ENCODE data around the gene UPB1. TPM values are rescaled to one million over a fixed set of nuclear protein-coding genes. Genes with fewer than 3 reads are reported as not detected.
"Not testable (repeated sequence)": the region's sequence is repeated elsewhere in the genome, so short reads cannot be mapped to it uniquely, and the experiment has no call there.

UPB1 gene
- total and polyA plus RNA-seq, 7 donors, result 0.28 to 0.83 (median 0.36) TPM; not detected in 4

DNA sequence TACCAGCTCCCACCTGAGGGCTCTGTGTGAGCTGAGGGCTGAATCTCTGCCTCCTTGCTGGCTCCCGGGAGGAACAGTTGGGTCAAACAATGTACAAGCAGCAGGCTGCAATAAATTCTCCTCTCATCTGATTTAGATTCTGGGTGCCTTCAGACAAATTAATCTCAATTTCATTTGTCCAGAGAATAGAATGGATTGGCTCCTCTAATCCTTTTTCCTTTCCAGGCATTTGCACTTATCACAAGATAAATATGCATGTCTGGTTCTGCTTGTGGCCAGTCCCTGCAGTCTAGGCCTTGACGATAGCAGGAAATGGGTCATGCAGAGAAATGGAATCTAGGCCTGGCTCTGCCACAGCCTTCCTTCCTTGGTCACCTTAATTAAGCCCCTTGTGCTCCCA, 28.7 kb downstream of the UPB1 start:
- Histone ChIP-seq H3K4me1 (peaks cover 0 to 8% (median 4%) of the 10 kb centered on the region in 4 donors), H3K36me3 (no peaks in the 10 kb centered on the region), H3K27ac (no peak overlapping the region), H3K27me3 (no peaks in the 10 kb centered on the region), H3K9me3 (no peaks in the 10 kb centered on the region), H3K4me3 (no peak overlapping the region)
- intact Hi-C loops (cut with DNase I), result loop anchor here (5.0 kb wide), 1 partner anchor 102 kb away; no protein-coding TSS in a partner anchor
- DNase-seq, result no peak
- 85 to 91% methylated on average over 2 of the region's 2 CpGs for WGBS, 2 donors
- TF ChIP-seq POLR2A (IDR thresholded peaks at IDR 0.05) (no peak), EP300 (IDR thresholded peaks at IDR 0.05) (no peak), POLR2AphosphoS5 (IDR thresholded peaks at IDR 0.05) (no peak)
- TF ChIP-seq, protein P1, sequence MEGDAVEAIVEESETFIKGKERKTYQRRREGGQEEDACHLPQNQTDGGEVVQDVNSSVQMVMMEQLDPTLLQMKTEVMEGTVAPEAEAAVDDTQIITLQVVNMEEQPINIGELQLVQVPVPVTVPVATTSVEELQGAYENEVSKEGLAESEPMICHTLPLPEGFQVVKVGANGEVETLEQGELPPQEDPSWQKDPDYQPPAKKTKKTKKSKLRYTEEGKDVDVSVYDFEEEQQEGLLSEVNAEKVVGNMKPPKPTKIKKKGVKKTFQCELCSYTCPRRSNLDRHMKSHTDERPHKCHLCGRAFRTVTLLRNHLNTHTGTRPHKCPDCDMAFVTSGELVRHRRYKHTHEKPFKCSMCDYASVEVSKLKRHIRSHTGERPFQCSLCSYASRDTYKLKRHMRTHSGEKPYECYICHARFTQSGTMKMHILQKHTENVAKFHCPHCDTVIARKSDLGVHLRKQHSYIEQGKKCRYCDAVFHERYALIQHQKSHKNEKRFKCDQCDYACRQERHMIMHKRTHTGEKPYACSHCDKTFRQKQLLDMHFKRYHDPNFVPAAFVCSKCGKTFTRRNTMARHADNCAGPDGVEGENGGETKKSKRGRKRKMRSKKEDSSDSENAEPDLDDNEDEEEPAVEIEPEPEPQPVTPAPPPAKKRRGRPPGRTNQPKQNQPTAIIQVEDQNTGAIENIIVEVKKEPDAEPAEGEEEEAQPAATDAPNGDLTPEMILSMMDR (IDR thresholded peaks at IDR 0.05), result no peak

DNA sequence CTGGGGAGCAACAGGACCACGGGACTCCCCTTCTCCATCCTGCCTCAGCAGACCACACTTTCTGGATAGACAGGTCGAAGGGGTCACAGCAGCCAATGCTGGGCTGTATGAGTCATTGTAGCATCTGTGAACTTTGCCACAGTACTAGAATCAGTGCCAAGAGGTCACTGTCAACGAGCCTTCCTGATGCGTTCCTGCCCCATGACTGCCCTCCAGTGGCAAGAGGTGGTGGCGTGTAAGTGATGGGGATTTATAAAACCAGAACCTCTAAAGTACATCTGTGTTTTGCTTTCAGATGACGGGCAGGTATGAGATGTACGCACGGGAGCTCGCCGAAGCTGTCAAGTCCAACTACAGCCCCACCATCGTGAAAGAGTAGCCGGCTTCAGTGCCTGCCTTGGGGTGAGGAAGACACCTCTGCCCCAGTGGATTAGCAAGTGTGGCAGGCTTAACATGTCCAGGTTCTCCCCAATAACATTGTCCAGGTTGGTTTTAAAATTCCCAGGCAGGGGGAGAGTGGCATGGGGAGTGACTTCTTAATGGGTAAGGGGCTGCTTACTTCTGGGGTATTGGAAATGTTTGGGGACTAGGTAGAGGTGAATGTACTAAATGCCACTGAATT, 30.4 kb downstream of the UPB1 start:
- H3K9me3 ChIP-seq, result no peaks in the 10 kb centered on the region
- no peaks in the 10 kb centered on the region for H3K27me3 ChIP-seq
- 2 to 12% methylated on average over 12 of the region's 12 CpGs for WGBS, 2 donors
- no peak overlapping the region for H3K4me3 ChIP-seq
- no peaks in the 10 kb centered on the region for H3K36me3 ChIP-seq
- no peak overlapping the region for H3K27ac ChIP-seq
- TF ChIP-seq, protein P1 (IDR thresholded peaks at IDR 0.05), result peak; percentile 50 to 84 (median 72)
- peak in 1 of 4 donors; percentile 13 for TF ChIP-seq POLR2AphosphoS5 (IDR thresholded peaks at IDR 0.05)
- TF ChIP-seq EP300 (IDR thresholded peaks at IDR 0.05), result no peak
- TF ChIP-seq POLR2A (IDR thresholded peaks at IDR 0.05), result no peak
- intact Hi-C loops (cut with DNase I), result loop anchor here (2.0 to 5.0 kb wide), 2 partner anchors 201 to 232 kb away; no protein-coding TSS in a partner anchor
- peak; percentile 80 for DNase-seq
- peaks cover 0 to 8% (median 4%) of the 10 kb centered on the region in 4 donors for H3K4me1 ChIP-seq

DNA sequence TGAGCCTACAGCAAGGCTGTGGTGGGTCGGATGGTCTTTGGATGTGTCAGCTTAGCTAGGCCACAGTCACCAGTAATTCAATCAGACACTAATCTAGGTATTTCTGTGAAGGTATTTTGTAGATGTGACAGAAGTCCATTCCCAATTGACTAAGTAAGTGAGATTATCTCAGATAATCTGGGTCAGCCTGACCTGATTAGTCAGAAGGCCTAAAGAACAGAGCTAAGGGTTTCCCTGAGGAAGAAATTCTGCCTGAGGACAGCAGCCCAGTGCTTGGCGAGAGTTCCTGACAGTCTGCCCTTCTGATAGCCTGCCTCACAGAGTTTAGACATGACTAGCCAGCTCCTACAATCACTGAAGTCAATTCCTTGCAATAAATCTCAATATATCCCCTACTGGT, 31.1 kb downstream of the UPB1 start:
- Histone ChIP-seq H3K4me3 (no peak overlapping the region), H3K4me1 (peaks cover 0 to 8% (median 4%) of the 10 kb centered on the region in 4 donors), H3K36me3 (no peaks in the 10 kb centered on the region), H3K27ac (no peak overlapping the region), H3K9me3 (no peaks in the 10 kb centered on the region), H3K27me3 (no peaks in the 10 kb centered on the region)
- no peak for TF ChIP-seq EP300 (IDR thresholded peaks at IDR 0.05)
- TF ChIP-seq POLR2A (IDR thresholded peaks at IDR 0.05), result no peak
- TF ChIP-seq POLR2AphosphoS5 (IDR thresholded peaks at IDR 0.05), result no peak
- TF ChIP-seq, protein P1 (IDR thresholded peaks at IDR 0.05), result no peak
- DNase-seq, result no peak
- intact Hi-C loops (cut with DNase I), result loop anchor here (2.0 to 5.0 kb wide), 2 partner anchors 201 to 231 kb away; no protein-coding TSS in a partner anchor
- 93 to 98% methylated on average over 2 of the region's 2 CpGs for WGBS, 2 donors

DNA sequence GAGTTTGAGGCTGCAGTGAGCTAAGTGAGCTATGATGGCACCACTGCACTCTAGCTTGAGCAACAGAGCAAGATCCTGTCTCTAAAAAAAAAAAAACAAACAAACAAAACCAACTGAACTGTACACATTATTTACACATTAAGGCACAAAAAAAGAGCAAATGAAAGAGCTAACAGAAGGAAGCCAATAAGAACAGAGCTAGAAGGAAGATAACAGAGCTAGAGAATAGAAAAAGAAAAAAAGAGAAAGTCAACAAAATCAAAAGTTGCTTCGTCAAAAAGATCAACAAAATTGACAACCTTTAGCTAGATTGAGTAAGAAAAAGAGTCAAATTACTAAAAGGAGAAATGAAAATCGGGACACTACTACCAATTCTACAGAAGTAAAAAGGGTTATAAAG, 34.8 kb downstream of the UPB1 start:
- intact Hi-C loops (cut with DNase I), result loop anchor here (5.0 kb wide), 1 partner anchor 227 kb away; no protein-coding TSS in a partner anchor
- Histone ChIP-seq H3K27ac (no peak overlapping the region), H3K4me1 (peaks cover 0 to 8% (median 3%) of the 10 kb centered on the region in 4 donors), H3K4me3 (no peak overlapping the region), H3K36me3 (no peaks in the 10 kb centered on the region), H3K9me3 (no peaks in the 10 kb centered on the region), H3K27me3 (no peaks in the 10 kb centered on the region)
- no peak for DNase-seq
- TF ChIP-seq, protein P1 (IDR thresholded peaks at IDR 0.05), result no peak
- TF ChIP-seq POLR2AphosphoS5 (IDR thresholded peaks at IDR 0.05), result no peak
- TF ChIP-seq POLR2A (IDR thresholded peaks at IDR 0.05), result no peak
- no peak for TF ChIP-seq EP300 (IDR thresholded peaks at IDR 0.05)
- 74 to 80% methylated on average over 2 of the region's 2 CpGs for WGBS, 2 donors

DNA sequence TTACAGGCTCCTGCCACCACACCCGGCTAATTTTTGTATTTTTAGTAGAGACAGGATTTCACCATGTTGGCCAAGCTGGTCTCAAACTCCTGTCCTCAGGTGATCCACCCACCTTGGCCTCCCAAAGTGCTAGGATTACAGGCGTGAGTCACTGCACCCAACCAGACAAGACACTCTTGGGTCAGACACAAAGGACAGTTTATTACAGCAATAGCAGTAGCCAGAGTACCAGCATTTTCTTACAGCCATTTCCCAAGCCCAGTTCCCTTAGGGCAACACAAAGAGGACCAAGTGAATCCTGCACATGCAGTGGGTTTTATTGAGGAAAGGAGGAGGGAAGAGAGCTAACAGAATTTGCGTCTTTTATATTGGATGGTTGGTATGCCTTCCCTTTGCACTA, 35.8 kb downstream of the UPB1 start:
- H3K4me3 ChIP-seq; H3K27me3 ChIP-seq; H3K27ac ChIP-seq; H3K36me3 ChIP-seq; intact Hi-C loops (cut with DNase I); DNase-seq; H3K4me1 ChIP-seq; H3K9me3 ChIP-seq: not testable (repeated sequence)
- 52 to 80% methylated on average over 3 of the region's 3 CpGs for WGBS, 2 donors

Measured in sigmoid colon (tissue), 7 donors.